Fibroblast of the conjunctiva (primary cell): ENCODE results near the gene NODAL.
"Not testable (repeated sequence)": the region's sequence is repeated elsewhere in the genome, so short reads cannot be mapped to it uniquely, and the experiment has no call there.

Source experiments
- DNase-seq: peaks from one replicate; pipeline ENCODE4 v3.0.0-alpha.2; 2010; ENCODE audit warnings: low read depth

NODAL gene

DNA sequence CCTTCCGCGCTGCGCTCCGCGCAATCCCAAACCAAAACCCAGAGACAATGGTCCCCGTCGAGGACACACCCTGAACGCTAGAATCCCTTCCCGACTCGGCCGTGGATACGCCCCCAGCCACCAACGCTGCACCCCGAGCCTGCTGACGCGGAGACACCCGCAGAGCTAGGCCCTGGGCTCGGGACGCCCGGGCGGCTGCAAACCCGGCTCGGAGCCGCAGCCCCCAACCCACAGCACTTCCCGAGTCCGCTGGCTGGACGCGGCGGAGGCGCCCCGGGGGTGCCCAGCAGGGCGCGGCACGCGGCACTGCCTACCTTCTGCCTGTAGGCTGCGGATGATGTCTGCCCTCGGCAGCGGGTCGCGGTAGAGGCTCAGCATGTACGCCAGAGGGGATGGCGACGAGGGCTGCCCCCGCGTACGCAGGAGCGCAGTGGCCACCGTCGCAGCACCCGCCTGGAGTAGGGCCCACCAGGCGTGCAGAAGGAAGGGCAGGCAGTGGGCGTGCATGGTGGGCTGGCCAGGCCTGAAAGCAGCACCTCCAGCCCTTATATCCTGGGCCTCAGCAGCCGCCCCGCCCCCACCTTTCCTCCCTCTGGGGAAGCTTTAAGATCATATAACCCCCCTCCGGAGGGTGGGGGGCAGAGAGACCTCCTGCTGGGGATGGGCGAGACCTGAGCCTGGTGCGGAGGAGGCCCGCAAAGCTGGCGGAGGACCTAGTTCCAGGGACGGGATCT lies at the start of gene NODAL:
Gene NODAL, minus strand, starts transcription at position 521 of the 734 bp plus-strand sequence. Its CDS starts 14 bp downstream, at position 507.
- DNase-seq = no peak

- no peak for DNase-seq
These were observed 48.7 kb upstream of the NODAL start for GRCh38 chr10:70490142-70490541.

- DNase-seq = no peak
These were observed 46.3 kb upstream of the NODAL start for GRCh38 chr10:70487824-70488223.

DNA sequence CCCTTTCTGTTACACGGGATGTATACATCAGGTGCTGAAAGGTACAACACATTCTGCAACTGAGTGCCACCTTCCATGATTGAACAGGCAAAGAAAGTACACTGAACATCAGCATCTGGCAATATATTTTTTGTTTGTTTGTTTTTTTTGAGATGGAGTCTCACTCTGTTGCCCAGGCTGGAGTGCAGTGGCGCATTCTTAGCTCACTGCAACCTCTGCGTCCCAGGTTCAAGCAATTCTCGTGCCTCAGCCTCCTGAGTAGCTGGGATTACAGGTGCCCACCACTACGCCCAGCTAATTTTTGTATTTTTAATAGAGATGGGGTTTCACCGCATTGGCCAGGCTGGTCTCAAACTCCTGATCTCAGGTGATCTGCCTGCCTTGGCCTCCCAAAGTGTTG lies 42.4 kb upstream of the NODAL start:
- not testable (repeated sequence) for DNase-seq

DNA sequence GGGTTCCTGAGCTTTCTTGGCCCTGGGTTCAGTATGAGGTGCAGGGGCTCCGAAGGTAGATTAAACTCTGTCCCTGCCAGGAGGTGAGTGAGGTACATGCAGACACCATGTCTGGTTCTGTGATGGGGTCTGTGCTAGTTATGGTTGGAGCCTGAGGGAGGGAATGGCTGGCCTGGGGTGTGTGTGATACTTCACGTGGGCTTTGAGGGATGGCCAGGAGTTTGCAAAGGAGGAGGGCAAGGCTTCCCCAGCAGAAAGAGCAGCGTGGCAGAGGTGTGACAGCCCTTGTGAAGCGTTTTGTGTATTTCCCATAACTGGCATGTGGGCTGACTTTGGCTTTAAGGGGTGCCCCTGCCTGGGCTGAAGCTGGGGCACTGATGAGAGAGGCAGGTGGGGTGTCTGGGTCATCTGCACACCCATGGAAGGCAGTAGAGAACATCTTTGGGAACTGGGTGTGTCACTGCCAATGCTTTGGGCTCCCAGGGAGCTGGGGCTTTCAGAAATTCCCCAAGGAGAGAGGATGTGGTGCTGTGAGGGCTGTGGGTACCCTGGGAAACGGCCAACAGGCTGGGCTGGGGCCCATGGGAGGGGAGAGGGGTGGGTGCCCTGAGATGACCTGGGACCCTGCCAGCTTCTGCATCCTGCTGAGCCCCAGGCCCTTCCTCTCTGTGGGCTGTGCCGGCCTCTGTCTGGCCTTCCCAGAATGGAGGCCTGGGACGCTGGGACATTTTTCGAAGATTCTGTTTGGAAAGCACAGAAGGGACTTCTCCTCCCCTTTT lies 41.7 kb upstream of the NODAL start:
- no peak for DNase-seq

- no peak for DNase-seq
These were observed 40.5 kb upstream of the NODAL start for GRCh38 chr10:70481831-70482530.

DNA sequence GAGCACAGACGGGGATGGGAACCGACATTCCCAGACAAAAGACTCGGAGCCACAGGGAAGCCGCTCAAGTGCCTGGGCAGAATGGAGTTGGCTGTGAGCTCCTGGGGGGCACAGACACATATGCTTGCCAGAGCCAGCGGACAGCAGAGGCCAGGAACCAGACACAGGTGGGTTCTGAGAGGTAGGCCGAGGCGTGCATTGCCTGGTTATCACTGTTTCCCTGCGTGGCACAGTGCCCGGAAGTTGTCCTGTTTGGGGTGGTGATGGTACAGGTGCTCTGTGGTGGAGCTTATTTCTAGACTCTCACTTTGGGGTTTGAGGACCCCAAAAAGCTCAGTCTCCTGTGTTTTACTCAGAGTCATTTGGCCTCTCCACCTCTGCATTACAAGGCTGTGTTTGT lies 39.6 kb upstream of the NODAL start:
- no peak for DNase-seq

GRCh38 chr10:70480239-70480861 lies 38.9 kb upstream of the NODAL start:
- DNase-seq = no peak

- DNase-seq = no peak
These were observed 38.3 kb upstream of the NODAL start for GRCh38 chr10:70479626-70480238.

DNA sequence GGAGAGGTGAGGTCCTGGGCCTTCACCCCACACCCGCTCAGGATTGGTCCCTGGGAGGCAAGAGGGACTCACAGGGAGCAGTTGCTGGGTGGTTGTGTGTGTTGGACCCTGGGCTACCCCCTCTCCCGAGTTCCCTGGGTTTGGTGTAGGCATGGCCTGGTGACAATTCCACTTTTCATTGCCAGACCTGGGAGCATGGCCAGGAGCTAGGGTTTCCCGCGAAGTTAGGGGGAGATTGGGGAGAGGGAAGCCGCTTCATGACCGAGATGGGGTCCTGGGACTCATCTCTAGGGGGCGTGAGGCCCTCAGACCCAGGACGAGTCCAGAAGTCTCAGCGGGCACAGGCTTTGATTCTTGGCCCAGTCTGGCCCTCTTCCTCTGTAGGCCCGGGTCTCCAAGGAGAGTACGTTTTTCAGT lies 37.7 kb upstream of the NODAL start:
- no peak for DNase-seq

- DNase-seq = no peak
These were observed 37.0 kb upstream of the NODAL start, which contains the start of gene PALD1 for GRCh38 chr10:70478191-70479164. Gene PALD1, plus strand, starts transcription at chr10:70478767. Its CDS starts 47,185 bp downstream, at chr10:70525952.

DNA sequence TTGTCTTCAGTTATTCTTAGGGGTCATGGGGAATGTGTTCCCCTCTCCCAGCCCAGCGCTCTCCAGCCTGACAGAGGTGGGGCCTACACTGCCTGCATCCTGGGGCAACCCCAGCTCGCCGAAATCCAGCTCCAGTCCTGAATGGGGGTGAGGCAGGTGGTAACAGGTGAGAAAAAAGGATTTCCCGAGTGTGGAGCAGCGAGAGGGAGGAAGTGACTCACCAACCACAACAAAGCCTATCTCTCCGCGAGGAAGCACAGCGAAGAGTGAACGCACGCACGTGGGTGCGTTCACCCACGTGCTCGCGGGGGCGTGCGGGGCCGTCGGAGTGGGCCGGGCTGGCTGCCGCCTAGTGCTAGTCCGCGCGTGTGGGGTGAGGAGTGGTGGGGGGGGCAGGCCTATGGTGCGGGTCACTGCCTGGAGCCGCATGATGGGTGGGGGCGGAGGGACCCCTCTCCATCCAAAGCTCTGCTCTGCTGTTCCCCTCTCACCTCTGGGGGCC lies 36.2 kb upstream of the NODAL start:
- DNase-seq = no peak

DNA sequence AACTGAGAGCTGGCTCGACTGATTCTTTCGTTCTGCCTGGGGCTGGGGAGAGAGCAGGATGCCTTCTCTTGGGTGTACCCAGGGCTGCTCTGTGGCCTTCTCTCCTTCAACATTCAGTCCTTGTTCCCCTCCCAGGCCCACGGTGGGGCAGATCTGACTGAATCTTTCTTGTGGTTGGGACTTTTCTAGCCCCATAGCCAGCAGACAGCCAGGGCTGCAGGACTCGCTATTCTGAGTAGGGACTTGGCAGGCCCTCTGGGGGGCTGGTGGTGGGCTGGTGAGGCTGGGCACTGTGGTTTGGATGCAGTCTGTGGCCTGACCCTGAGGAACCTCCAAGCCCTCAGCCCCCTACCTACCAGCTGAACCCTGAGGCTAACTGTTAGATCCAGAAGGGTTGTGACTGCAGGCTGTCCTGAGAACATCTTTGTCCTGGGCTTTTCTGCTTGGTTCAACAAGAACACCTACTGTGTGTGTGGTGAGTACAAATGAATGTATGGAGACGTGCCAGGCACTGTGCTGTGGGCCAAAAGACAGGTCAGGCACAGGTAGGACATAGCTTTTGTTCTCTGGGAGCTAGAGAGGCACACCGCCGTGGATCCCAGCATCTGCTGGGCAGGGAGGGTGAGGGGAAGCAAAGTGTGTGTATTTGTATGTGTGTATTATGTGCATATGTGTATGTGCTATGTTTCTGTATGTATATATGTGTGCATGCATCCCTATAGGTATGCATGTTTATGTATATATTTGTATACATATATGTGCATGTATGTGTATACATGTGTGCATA lies 35.0 kb upstream of the NODAL start:
- no peak for DNase-seq

- DNase-seq = no peak
These were observed 34.2 kb upstream of the NODAL start for GRCh38 chr10:70475661-70476060.

- no peak for DNase-seq
These were observed 33.3 kb upstream of the NODAL start for GRCh38 chr10:70474780-70475179.

- no peak for DNase-seq
These were observed 31.4 kb upstream of the NODAL start for GRCh38 chr10:70472799-70473454.

DNA sequence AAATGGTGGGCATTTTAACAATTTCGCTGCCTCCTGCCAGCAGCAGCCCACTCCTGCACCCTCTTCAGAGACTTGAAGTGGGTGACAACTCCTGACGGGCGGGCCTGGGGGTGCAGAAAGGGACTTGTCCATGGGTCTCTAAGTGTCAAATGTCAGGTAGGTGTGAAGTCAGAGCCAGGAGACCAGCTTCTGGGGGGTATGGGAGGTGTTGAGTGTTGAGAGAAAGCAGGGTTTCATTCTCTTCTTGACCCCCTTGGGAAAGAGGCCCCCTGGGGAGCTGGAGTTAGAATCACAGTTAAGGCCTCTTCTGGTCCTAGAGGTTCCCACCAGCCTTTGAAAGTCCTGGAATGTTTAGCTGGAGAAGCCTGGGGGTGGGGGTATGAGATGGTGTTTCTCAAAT lies 25.5 kb upstream of the NODAL start:
- DNase-seq = no peak

GRCh38 chr10:70465832-70466231 lies 24.4 kb upstream of the NODAL start:
- no peak for DNase-seq

DNA sequence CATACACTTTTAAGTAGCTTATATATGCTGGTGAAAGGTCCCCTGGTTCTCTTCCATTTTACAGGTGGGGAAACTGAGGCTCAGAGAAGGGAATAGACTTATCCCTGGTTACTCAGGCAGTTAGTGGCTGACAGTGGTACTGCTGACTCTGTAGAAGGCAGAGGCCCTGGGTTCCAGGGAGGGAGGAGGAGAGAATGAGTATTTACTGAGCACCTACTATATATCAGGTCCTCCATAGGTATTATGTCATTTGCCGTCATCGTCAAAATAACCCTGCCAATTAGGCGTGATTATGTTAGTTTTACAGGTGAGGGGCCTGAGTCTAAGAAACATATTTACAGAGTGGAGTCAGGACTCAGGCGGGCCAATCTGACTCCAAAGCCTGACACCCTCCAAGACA lies 23.8 kb upstream of the NODAL start:
- DNase-seq = no peak
